Kidney glomerular epithelial cell (primary cell): ENCODE data around the gene IL1A.

ENCODE experiments used
- DNase-seq: peaks from one replicate; lab custom pipeline; 2025; lab: John Stamatoyannopoulos, UW

Gene IL1A

DNA sequence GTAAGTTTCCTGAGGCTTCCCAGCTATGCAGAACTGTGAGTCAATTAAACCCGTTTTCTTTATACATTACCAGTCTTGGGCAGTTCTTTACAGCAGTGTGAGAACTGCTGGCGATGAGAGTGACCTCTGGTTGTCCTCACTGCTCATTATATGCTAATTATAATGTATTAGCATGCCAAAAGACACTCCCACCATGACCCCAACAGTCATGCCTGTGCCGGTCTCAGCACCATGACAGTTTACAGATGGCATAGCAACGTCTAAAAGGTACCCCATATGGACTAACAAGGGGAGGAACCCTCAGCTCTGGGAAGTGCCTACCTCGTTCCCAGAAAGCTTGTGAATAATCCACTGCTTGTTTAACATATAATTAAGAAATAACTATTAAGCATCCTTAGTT is 8.1 kb upstream of the IL1A start:
- no peak for DNase-seq

DNA sequence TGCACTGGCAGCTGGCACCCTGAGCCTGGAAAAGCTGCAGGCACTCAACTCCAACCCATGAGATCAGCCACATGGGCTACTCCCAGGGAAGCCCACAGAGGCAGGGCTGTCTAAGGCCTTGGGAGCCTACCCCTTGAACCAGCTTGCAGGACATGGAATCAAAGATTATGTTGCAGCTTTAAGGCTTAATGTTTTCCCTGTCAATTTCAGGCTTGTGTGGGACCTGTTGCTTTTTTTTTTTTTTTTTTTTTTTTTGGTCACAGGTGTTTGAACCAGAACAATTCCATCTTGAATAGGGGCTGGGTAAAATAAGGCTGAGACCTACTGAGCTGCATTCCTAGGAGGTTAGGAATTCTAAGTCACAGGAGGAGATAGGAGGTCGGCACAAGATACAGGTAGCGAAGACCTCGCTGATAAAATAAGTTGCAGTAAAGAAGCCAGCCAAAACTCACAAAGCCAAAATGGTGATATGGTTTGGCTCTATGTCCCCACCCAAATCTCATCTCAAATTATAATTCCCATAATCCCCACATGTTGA is 7.5 kb upstream of the IL1A start:
- no peak for DNase-seq

DNA sequence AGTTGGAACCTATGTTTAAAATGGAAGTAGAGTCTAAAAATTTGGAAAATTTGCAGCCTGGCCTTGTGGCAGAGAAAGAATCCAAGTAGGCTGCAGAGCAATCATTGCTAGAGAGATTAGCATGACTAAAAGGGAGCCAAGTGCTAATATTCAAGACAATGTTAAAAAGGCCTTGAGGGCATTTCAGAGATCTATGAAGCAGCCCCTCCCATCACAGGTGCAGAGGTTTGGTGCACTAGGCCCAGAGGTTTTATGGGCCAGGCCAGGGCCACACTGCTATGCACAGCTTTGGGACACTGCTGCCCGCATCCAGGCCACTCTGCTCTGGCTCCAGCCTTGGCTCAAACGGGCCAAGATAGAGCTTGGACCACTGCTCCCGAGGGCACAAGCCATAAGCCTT is 6.7 kb upstream of the IL1A start:
- no peak for DNase-seq

DNA sequence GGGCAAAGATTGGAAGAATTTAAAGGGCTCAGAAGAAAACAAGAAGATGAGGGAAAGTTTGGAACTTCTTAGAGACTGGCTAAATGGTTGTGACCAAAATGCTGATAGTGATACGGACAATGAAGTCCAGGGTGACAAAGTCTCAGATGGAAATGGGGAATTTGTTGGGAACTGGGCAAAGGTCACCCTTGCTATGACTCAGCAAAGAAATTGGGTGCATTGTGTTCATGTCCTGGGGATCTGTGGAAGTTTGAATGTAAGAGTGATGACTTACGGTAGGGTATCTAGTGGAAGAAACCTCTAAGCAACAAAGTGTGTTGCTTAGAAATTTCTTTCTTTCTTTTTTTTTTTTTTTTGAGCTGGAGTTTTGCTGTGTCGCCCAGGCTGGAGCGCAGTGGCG is 6.0 kb upstream of the IL1A start:
- no peak for DNase-seq

DNA sequence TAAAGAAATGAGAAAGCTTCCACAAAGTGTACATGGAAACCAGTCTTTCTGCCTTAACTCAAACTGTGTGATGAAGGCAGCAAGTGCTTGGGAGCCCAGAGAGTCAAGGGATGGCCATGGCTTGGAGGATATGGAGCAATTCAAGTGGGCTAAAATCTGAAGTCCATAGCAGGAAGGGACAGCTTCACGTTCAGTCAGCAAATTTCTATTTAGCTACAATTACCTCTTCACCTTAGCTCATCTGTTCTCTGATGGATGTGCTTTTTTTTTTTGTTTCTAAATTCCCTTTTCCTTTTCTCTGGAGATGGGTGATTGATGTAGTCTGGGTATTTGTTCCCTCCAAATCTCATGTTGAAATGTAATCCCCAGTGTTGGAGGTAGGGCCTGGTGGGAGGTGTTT is 4.9 kb upstream of the IL1A start:
- no peak for DNase-seq

DNA sequence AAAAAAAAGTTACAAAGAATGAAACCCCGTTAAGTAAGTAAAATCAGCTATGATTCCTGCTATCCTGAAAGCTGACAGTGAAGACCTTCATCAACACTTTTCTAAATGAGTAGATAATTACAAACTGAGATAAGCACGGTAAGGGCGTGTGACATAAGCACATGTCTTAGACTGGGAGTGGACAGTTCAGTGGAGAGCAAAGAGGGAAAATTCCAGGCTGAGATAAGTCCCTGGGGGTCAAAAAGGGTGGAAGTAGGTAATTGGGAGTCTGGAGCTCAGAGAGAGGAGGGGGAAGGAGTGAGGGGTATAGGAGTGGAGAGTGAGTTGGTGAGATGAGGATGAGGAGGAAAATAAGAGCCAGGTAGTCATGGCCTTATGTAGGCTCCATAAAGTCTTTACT is 4.4 kb upstream of the IL1A start:
- no peak for DNase-seq

DNA sequence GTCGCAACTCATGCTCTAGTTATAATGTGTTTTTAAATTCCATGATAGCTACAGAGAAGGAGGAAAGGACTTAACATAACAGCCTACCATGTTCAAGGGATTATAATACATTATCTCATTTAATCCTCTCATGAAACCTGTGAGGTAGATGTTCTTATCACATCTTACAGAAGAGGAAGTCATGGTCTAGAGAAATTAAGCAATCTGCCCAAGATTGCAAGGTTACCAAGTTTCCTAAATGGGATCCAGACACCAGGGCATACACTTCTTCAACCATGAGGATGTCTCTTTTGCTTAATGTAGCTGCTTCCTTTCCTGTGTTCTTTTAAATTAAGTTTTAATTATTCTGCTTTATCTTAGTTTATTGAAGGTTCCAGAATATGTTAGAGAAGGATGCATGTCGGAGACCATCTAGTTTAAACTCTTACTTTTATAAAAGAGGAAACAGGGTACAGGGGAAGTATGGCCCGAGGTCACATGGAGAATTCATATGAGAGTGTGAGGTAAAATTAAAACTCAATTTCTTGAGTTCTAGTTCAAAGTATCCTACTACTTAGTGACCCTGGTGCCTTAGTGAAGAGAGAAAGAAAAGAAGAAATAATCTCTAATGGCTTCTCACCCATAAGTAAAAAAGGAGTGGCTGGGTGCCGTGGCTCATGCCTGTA is 3.6 kb upstream of the IL1A start:
- no peak for DNase-seq

DNA sequence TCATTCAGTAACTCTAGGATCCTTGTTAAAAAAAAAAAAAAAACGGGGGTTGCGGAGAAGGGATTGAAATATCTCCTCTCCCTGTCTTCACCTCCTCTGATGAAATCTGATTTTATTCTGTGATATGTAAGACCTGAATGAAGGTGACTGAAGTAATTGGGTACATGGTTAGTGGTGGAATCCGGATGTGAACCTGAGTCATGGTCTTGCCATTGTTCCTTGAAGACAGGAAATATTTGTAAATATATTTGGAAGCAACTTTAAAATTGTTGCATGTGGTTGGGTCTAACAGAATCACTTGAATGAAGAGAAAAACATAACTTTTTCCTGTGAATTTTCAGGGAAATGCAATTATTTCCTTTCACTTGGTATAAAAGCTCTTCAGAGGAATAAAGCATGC is 3.0 kb upstream of the IL1A start:
- no peak for DNase-seq

DNA sequence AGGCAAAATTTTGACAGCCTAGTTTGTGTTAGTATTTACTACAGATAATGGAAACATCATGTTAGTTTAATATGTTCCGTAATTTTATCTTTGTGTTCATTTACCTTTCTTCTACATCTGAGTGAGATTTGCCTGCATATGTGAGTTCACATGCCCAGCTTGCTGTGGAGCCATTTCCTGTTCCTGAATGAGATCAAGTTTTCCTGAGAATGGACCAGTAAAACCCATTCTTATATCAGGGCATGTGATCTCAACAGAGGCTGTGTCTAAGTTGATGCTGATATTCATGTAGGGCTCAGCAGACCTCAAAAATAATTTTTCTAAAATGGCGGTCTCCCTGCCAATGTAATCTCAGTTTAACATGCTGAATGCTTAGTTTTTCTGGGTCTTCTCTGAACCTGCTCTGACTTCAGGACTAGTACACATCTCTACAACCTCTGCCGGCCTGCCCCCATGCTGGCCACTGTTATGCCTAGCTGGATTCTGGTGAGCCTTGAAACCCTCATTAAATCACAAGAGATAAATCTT is 1.0 kb downstream of the IL1A start:
- DNase-seq, result no peak

DNA sequence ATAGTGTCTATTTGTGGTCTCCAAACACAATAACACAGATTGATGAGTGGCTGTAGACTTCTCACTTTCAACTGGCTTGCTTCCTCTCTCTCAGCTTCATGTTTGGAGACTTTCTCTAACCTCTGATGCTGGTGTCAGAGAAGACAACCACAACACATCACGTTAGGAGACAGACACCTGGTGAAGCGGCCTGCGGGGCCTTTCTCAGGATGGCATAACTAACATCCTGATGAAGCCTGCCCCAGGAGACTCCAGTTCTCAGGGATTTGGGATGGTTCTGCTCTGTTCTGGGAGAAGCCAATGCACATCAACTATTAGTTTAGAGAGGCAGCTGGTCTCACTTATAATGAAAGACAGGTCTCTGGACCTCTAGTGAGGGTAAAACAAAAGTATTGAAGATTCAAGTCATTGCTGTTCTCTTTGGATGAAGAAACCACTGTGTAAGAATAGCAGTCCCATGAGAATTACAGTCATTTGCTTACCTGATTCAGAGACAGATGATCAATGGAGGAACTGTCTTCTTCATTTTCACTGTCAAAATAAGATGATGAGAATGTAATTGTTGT is 2.0 kb downstream of the IL1A start:
- no peak for DNase-seq

DNA sequence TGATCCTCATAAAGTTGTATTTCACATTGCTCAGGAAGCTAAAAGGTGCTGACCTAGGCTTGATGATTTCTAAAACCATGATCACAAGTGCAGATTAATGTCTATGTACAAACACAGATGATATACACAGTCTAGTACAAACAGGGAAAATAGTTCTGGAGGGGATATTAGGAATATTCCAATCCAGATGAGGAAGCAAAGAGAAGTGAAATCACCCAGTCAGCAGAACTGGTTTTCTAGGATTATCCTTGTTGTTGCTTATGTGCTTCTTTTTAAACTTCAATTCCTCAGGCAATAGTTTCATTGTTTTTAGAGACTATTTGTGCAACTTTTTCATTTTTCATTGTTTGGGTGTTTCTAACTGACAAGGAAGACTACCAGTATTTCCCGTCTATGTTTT is 4.7 kb downstream of the IL1A start:
- DNase-seq, result no peak

DNA sequence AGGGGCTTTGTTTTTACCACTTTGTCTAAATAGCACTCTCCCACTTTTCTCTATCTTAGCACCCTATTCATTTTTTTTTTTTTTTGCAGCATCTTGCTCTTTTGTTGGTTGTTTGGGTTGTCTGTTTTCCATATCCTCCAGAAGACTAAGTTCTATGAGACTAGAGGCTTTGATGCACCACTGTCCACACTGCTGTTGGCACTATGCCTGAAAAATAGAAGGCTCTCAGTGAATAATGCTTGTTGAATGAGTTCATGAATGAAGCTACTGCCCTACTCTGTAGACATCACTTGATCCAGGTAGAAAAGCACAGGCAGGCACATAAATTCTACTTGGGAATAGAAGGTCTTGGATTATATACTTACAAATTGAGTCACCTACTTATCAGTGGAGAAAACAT is 7.3 kb downstream of the IL1A start:
- no peak for DNase-seq

DNA sequence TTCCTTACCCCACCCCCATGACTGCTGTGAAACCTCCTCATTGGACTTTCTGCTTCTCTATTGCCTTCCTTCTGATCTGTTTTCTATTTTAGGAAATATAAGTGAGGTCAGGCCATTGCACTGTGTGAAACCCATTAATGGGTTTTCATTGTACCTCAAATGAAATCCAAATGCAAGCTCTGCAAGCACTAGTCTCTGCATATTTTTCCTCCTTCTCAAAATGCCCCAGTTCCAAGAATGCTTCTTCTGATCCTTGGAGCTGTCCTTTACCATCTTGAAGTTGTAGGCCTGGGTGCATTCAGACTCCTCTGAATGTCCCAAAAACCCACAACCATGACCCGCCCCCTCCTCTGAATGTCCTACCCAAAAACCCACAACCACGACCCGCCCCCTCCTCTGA is 8.2 kb downstream of the IL1A start:
- DNase-seq, result no peak

DNA sequence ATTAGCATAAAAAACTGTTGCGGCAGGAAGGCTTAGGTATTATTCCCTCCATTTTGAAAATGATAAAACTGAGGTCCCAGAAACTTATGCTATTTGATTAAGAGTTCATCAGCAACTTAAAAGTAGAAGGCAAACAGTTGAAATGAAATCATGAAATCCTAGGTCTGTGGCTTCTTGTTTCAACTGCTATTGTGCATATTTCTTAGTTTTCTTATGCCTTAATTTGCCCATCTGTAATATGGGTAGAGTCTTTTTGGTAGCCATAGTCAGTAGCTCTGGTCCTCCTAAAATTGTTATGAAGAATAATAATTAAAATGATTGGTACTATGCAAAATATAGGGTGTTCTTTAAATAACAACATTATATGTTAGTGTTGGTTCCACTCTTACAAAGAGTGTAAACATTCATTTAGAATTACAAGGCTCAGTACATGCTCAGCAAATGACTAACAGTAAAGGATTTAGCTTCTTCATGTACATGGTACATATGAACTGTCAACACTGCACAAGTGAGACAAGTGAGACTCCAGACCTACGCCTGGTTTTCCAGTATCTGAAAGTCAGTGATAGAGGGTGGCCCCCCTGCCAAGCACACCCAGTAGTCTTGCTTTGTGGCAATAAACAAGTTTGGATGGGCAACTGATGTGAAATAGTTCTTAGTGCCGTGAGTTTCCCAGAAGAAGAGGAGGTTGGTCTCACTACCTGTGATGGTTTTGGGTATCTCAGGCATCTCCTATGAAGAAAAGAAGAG is 9.6 kb downstream of the IL1A start:
- no peak for DNase-seq

DNA sequence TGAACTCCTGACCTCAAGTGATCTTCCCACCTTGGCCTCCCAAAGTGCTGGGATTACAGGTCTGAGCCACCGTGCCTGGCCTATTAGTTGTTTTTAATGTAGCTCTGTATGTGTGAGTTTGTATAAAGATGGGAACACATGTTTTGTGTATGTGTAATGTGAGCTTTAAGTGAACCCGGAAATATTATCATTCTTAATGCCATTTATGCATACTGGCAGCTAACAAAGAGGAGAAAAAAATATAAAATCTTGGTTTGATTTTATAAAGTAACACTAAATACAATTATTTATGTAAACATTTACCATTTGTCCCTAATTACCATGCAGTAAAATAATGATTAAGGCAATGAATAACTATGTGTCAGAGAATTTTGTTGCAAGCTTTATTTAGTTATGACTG is 10.7 kb downstream of the IL1A start:
- no peak for DNase-seq

DNA sequence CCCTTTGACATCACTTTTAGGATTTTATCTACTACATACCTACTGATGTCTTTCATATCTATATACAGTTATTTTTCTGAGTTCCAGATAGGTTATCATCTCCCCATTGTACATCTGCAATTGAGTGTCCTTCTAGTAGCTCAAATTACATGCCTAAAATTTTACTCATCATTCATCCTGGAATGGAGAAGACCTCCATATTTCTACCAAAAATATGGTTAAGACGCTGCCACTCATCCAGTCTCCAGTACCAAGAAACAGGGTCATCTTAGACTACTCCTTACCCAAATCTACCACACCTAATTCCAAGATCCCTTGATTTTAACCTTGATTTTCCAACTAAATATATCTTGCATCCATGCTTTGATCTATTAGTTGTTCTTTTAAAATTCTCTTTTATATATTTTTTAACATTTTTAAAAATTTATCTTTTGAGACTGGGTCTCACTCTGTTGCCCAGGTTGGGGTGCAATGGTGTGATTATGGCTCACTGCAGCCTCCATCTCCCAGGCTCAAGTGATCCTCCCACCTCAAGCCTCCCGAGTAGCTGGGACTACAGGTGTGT is 11.3 kb downstream of the IL1A start:
- DNase-seq, result no peak

DNA sequence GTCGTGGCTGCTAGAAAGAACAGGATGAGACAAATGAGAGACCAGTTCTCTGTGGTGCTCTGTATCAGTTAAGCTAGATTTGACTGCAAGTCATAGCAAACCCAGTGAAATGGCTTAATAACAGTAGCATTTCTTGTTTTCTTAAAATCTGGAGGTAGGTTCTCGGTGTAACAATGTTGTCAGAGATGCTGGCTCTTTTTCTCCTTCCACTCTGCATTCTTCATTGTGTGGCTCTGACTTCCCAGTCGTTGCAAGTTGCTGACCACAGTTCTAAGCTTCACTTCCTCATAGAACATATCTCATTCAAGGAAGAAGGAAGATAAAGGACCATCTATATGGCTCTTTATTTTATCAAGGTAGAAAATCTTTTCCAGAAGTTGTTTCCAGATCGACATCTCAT is 12.0 kb downstream of the IL1A start:
- no peak for DNase-seq

DNA sequence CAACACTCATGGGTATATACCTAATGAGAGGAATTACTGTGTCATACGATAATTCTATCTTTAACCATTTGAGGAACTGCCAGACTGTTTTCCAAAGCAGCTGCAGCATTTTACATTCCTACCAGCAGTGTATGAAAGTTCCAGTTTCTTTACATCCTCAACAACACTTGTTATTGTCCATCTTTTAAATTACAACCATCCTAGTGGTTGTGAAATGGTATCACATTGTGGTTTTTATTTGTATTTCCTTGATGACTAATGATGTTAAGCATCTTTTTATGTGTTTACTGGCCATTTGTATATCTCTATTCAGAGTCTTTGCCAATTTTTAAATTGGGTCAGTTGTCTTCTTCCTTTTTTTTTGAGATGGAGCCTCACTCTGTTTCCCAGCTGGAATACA is 15.9 kb downstream of the IL1A start:
- no peak for DNase-seq

DNA sequence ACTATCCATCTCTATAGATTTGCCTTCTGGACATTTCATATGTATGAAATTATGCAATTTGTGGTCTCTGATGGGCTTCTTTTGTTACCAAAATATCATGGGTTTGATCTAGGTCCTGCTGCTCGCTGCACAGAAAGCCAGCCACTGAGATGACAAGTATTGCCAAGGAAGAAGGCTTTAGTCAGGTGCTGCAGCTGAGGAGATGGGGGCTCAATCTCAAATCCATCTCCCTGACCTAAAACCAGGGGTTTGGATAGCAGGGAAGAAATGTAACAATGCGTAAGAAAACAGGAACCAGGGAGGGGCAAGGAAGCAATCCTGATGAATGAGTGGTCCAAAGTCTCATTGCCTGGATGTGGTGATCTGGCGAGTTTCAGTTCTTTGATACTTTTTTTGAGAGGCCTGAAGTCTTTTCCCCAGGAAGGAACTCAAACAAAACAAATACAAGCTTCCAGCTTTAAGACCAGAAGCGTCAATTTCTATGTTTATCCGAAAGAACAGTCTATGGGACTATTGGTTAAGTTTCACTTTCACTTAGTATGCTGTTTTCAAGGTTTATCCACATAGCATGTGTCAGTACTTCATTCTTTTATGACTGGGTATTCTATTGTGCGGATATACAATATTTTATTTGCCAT is 16.5 kb downstream of the IL1A start:
- DNase-seq, result no peak

DNA sequence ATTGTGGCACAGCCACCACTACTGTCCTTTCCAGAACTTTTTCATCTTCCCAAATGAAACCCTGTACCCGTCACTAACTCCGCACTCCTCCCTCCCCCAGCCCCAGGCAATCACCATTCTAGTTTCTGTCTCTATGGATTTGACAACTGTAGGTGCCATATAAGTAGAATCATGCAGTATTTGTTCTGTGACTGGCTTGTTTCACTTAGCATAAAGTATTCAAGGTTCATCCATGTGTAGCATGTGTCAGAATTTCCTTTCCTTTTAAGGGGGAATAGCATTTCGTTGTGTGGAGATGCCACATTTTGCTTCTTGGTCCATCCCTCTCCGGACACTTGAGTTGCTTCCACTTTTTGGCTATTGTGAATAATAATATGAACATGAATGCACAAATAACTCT is 19.0 kb downstream of the IL1A start:
- DNase-seq, result no peak

DNA sequence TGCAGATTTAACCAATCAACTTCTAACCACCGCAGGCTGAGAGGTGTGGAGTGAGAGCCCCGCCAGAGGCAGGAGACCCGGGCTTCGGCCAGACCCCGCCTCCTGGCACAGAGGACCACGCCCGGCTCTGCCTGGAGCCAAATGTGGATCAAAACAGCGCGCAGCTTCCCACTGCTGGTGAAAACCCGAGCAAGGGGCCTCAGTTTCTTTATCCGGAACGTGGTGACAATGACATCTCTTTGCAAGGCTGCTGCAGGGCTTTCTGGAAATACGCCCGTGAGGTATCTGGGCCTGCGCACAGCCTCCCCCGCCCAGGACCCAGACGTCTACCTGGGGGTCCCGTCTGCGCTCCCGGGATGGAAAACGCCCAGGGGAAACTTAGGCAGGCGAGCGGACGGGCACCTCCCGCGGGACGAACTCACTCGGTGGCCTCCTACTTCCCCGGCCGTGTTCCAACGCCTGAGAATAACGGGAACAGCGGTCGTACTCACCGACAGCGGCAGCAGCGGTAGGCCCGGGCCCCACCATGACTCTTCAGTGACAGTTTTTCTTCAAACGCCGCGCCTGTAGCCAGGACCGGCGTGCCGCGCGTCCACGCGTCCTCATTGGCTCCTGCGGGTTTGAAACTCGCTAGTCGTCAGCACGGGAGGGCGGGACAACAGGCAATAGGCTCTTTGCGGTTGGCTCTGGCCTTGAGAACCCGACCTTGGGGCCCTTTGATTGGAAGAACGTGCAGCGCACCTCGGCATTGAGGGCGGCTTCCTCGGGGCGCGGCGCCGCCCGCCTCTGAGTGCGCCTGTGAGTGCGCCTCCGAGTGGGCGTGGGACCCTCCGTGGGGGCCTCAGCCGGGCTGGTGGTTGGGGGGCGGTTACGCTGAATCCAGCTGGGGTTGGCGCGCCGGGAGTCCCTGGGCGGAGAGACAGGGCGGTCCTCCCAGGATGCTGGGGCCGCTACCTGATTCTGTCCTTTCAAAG is 19.9 kb downstream of the IL1A start, which contains the start of gene CKAP2L:
Gene CKAP2L, minus strand, starts transcription at position 539 of the 974 bp plus-strand sequence. Its CDS starts 11 bp downstream, at position 528.
- peak; percentile 95 for DNase-seq
